K562 (cell line): Measurements from ENCODE around the gene LY6G6F. TPM values are rescaled to one million over a fixed set of nuclear protein-coding genes. Genes with fewer than 3 reads are reported as not detected.

Experiments used
- C11orf30 ChIP-seq: fragments of 450-650 bp; IDR thresholded peaks from 2 replicates; pipeline ENCODE4 v1.6.1; 2016; ENCODE audit warnings: low read depth, mild to moderate bottlenecking
- CCAR2 ChIP-seq: fragments of 200-400 bp; formaldehyde crosslinking; IDR thresholded peaks from 2 replicates; pipeline ENCODE4 v1.6.1; 2017; ENCODE audit warnings: mild to moderate bottlenecking, low read depth, low read length
- EGR1 ChIP-seq: fragments of 450-650 bp; conservative IDR thresholded peaks from 2 replicates; pipeline ENCODE4 v1.6.1; 2017; ENCODE audit warnings: mild to moderate bottlenecking
- FOXA3 ChIP-seq, 2 experiments: fragments of 450-650 bp in 1 of 2; sonication (generic) in 1 of 2; formaldehyde crosslinking; IDR thresholded peaks in 1 of 2; conservative IDR thresholded peaks in 1 of 2; 2 replicates each; pipeline versions ENCODE4 v1.4.0 to v1.8.0; 2020 to 2022; ENCODE audit warnings: mild to moderate bottlenecking in 2 of 2, missing genetic modification reagents in 1 of 2
- HEY1 ChIP-seq: fragments of 250-450 bp; sonication (Bioruptor Pico); IDR thresholded peaks from 2 replicates; pipeline ENCODE4 v1.5.0; 2020; ENCODE audit warnings: mild to moderate bottlenecking, moderate library complexity, borderline replicate concordance
- HMG20B ChIP-seq: fragments of 250-450 bp; sonication (Bioruptor Pico); IDR thresholded peaks from 2 replicates; pipeline ENCODE4 v1.5.0; 2021; ENCODE audit warnings: mild to moderate bottlenecking
- KAT2B ChIP-seq: IDR thresholded peaks from one replicate; pipeline ENCODE4 v1.6.1; 2012; ENCODE audit warnings: low read depth, mild to moderate bottlenecking, control low read depth, inconsistent platforms, low read length, moderate library complexity
- KDM5B ChIP-seq: fragments of 200-600 bp; sonication (generic); IDR thresholded peaks from 2 replicates; pipeline ENCODE4 v1.6.1; 2012; ENCODE audit warnings: low read depth, mild to moderate bottlenecking, moderate library complexity, low read length, control low read depth, inconsistent platforms; ENCODE audit not compliant: insufficient replicate concordance
- MAZ ChIP-seq, 2 experiments: fragments of 450-650 bp in 1 of 2; sonication (generic) in 1 of 2; formaldehyde crosslinking; IDR thresholded peaks in 1 of 2; conservative IDR thresholded peaks in 1 of 2; 2 replicates each; pipeline versions ENCODE4 v1.4.0 to v1.5.0; 2020; ENCODE audit warnings: mild to moderate bottlenecking in 1 of 2, missing genetic modification reagents in 1 of 2
- RBM17 ChIP-seq: fragments of 200-400 bp; formaldehyde crosslinking; IDR thresholded peaks from 2 replicates; pipeline ENCODE4 v1.6.1; 2017; ENCODE audit warnings: low read depth, mild to moderate bottlenecking, low read length, borderline replicate concordance
- STAT5B ChIP-seq: fragments of 250-450 bp; sonication (Bioruptor Pico); IDR thresholded peaks from 2 replicates; pipeline ENCODE4 v1.8.0; 2021; ENCODE audit warnings: mild to moderate bottlenecking, inconsistent platforms
- TAF1 ChIP-seq: IDR thresholded peaks from 2 replicates; pipeline ENCODE4 v1.6.1; 2011; ENCODE audit warnings: mild to moderate bottlenecking, low read length, moderate library complexity; ENCODE audit not compliant: insufficient read depth, control insufficient read depth, severe bottlenecking; ENCODE audit errors: extremely low read depth
- ZNF311 ChIP-seq: fragments of 250-450 bp; sonication (Bioruptor Pico); IDR thresholded peaks from 2 replicates; pipeline ENCODE4 v1.4.0; 2020; ENCODE audit warnings: mild to moderate bottlenecking, moderate library complexity
- ZNF583 ChIP-seq: fragments of 250-450 bp; sonication (Bioruptor Pico); IDR thresholded peaks from 2 replicates; pipeline ENCODE4 v1.4.0; 2020
- ZSCAN32 ChIP-seq: fragments of 450-650 bp; formaldehyde crosslinking; IDR thresholded peaks from 2 replicates; pipeline ENCODE4 v1.4.0; 2020; ENCODE audit warnings: mild to moderate bottlenecking, moderate library complexity
- polyA plus RNA-seq, 8 experiments: library from polyadenylated mRNA; depleted of rRNA in 4 of 8; stranded (reverse) in 5 of 8; unstranded in 3 of 8; fragments of >200 nt; fragmentation: Nextera tagmentation in 2 of 8; fragmentation: Illumina TruSeq in 1 of 8; extraction: Ambion mirVana in 2 of 8; extraction: Trizol in 1 of 8; gene quantifications; 2 replicates each; pipeline versions ENCODE4 v1.2.1 to v1.2.3, GENCODE V29; 2011 to 2014; ENCODE audit warnings: inconsistent platforms in 1 of 8, missing spikeins in 1 of 8
- total RNA-seq, 7 experiments: library from RNA; depleted of rRNA in 6 of 7; stranded (reverse); fragments of >200 nt in 6 of 7; fragmentation: Illumina TruSeq in 2 of 7; extraction: Trizol in 2 of 7; gene quantifications; 2 replicates each; pipeline versions ENCODE4 v1.2.1 to v1.2.3, GENCODE V29; 2011 to 2021; ENCODE audit warnings: low replicate concordance in 1 of 7
- TF ChIP-seq, protein P1 (sequence below): IDR thresholded peaks from 3 replicates; pipeline ENCODE4 v1.6.1; 2011; ENCODE audit warnings: borderline replicate concordance, mild to moderate bottlenecking, moderate library complexity; ENCODE audit not compliant: insufficient read length; ENCODE audit errors: extremely low read depth
- TF ChIP-seq, protein P2 (sequence below): sonication (generic); formaldehyde crosslinking; IDR thresholded peaks from 2 replicates; pipeline ENCODE4 v1.8.1; 2022; ENCODE audit warnings: missing genetic modification reagents
- TF ChIP-seq, protein P3 (sequence below): fragments of 450-650 bp; IDR thresholded peaks from 2 replicates; pipeline ENCODE4 v1.7.0; 2016; ENCODE audit warnings: borderline replicate concordance
- TF ChIP-seq, protein P4 (sequence below), 2 experiments: fragments of 450-650 bp in 1 of 2; sonication (generic) in 1 of 2; formaldehyde crosslinking; conservative IDR thresholded peaks; 2 replicates each; pipeline versions ENCODE4 v1.4.0 to v1.8.1; 2020 to 2022; ENCODE audit warnings: mild to moderate bottlenecking in 1 of 2, missing genetic modification reagents in 1 of 2

The LY6G6F gene
- total and polyA plus RNA-seq, 9 of the 15 experiments (the other 6 are each of a cell fraction or from before 2014, with no cell fraction given) = 0.14 to 0.50 (median 0.28) TPM; not detected in 2

DNA sequence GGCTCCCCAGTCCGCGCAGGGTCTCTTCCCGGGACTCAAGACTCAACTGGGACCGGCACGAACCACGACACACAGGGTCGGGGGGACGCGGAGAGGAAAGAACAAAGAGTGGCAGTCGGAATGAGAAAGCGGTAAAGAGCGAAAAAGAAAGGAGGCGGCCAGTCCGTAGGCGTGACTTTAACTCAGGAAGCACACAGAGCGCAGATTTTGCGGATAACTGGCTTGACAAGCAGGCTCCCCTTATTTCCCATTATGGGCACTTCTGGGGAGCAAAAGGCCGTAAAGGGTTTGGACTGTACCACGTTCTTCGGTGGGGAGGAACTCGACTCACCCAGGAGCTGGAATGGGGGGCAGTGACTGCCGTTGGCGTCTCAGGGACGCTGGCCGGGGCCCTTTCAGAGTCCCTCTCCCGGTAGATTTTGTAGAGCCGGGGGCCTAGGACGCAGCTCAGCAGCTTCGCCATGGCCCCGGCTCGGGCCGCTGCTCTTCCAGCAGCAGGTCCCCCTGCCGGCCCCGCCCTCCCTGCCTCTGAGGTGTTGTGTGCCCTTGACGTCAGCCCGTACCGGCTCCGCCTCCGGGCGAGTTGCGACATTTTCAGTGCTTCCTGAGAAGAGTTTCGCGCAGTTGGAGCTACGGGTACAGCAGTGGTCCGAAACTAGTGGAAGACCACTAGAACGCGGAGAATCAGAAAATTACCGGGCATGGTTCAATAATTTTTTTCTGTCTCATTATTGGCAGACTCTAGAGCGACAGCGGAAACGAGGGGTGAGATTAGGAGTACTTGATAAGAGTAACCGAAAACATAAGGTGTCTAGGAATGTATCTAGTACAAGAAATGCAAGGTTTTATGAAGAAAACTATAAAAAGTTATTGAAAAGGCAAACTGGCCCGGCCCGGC is 3.6 kb upstream of the LY6G6F start, which contains the start of gene ABHD16A (continued):
- TF ChIP-seq RBM17 = no peak
- TF ChIP-seq ZNF583 = no peak
- TF ChIP-seq, protein P1, sequence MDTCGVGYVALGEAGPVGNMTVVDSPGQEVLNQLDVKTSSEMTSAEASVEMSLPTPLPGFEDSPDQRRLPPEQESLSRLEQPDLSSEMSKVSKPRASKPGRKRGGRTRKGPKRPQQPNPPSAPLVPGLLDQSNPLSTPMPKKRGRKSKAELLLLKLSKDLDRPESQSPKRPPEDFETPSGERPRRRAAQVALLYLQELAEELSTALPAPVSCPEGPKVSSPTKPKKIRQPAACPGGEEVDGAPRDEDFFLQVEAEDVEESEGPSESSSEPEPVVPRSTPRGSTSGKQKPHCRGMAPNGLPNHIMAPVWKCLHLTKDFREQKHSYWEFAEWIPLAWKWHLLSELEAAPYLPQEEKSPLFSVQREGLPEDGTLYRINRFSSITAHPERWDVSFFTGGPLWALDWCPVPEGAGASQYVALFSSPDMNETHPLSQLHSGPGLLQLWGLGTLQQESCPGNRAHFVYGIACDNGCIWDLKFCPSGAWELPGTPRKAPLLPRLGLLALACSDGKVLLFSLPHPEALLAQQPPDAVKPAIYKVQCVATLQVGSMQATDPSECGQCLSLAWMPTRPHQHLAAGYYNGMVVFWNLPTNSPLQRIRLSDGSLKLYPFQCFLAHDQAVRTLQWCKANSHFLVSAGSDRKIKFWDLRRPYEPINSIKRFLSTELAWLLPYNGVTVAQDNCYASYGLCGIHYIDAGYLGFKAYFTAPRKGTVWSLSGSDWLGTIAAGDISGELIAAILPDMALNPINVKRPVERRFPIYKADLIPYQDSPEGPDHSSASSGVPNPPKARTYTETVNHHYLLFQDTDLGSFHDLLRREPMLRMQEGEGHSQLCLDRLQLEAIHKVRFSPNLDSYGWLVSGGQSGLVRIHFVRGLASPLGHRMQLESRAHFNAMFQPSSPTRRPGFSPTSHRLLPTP = no peak
- TF ChIP-seq ZNF311 (CRISPR knock-in tag) = no peak
- no peak; the same call in 1 of the 2 replicates for TF ChIP-seq HEY1 (CRISPR knock-in tag)
- no peak for TF ChIP-seq CCAR2
- peak; percentile 97 for TF ChIP-seq KDM5B
- peak; percentile 22; the same call in 1 of the 2 replicates for TF ChIP-seq C11orf30
- peak; percentile 80 for TF ChIP-seq TAF1
- no peak for TF ChIP-seq STAT5B (CRISPR knock-in tag)
- no peak for TF ChIP-seq HMG20B (CRISPR knock-in tag)
- TF ChIP-seq, protein P2, sequence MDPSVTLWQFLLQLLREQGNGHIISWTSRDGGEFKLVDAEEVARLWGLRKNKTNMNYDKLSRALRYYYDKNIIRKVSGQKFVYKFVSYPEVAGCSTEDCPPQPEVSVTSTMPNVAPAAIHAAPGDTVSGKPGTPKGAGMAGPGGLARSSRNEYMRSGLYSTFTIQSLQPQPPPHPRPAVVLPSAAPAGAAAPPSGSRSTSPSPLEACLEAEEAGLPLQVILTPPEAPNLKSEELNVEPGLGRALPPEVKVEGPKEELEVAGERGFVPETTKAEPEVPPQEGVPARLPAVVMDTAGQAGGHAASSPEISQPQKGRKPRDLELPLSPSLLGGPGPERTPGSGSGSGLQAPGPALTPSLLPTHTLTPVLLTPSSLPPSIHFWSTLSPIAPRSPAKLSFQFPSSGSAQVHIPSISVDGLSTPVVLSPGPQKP (CRISPR knock-in tag) = no peak
- peak; percentile 39 for TF ChIP-seq EGR1
- TF ChIP-seq, protein P3, sequence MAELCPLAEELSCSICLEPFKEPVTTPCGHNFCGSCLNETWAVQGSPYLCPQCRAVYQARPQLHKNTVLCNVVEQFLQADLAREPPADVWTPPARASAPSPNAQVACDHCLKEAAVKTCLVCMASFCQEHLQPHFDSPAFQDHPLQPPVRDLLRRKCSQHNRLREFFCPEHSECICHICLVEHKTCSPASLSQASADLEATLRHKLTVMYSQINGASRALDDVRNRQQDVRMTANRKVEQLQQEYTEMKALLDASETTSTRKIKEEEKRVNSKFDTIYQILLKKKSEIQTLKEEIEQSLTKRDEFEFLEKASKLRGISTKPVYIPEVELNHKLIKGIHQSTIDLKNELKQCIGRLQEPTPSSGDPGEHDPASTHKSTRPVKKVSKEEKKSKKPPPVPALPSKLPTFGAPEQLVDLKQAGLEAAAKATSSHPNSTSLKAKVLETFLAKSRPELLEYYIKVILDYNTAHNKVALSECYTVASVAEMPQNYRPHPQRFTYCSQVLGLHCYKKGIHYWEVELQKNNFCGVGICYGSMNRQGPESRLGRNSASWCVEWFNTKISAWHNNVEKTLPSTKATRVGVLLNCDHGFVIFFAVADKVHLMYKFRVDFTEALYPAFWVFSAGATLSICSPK = peak; percentile 77; the same call in 1 of the 2 replicates
- TF ChIP-seq ZSCAN32 (CRISPR knock-in tag) = peak; percentile 78
- TF ChIP-seq, protein P4, sequence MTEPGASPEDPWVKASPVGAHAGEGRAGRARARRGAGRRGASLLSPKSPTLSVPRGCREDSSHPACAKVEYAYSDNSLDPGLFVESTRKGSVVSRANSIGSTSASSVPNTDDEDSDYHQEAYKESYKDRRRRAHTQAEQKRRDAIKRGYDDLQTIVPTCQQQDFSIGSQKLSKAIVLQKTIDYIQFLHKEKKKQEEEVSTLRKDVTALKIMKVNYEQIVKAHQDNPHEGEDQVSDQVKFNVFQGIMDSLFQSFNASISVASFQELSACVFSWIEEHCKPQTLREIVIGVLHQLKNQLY (CRISPR knock-in tag; conservative IDR thresholded peaks at IDR 0.05) = 0 out of 4 replicates have a peak, but pooled peaks of 1 of the 2 experiments have one; percentile 21
- peak; percentile 94 to 99 for TF ChIP-seq MAZ (CRISPR knock-in tag; conservative IDR thresholded peaks at IDR 0.05 in 1 of 2, IDR thresholded peaks at IDR 0.05 in 1 of 2)
- peak; percentile 10 for TF ChIP-seq KAT2B
- peak in 1 of 2 experiments; percentile 44; a peak in 1 of 4 replicates for TF ChIP-seq FOXA3 (CRISPR knock-in tag; conservative IDR thresholded peaks at IDR 0.05 in 1 of 2, IDR thresholded peaks at IDR 0.05 in 1 of 2)
